SK-N-MC (cell line): ENCODE measurements around the gene BSPRY.
"Not testable (repeated sequence)": the region's sequence is repeated elsewhere in the genome, so short reads cannot be mapped to it uniquely, and the experiment has no call there.

Experiments
- FOXP2 ChIP-seq: optimal IDR thresholded peaks from 2 replicates; pipeline ENCODE3; 2011; ENCODE audit warnings: mild to moderate bottlenecking, moderate library complexity; ENCODE audit not compliant: insufficient read depth; ENCODE audit errors: extremely low read length, control extremely low read depth
- POLR2AphosphoS5 ChIP-seq: IDR thresholded peaks from 2 replicates; pipeline ENCODE4 v1.6.1; 2012; ENCODE audit warnings: mild to moderate bottlenecking, low read depth, low read length, borderline replicate concordance

GRCh38 chr9:113379094-113379828, 29.9 kb downstream of the BSPRY start:
- not testable (repeated sequence) for TF ChIP-seq POLR2AphosphoS5, FOXP2
